ENCODE data around the gene TIPRL.
"Not testable (repeated sequence)": the region's sequence is repeated elsewhere in the genome, so short reads cannot be mapped to it uniquely, and the experiment has no call there.

- TF ChIP-seq, protein P1, sequence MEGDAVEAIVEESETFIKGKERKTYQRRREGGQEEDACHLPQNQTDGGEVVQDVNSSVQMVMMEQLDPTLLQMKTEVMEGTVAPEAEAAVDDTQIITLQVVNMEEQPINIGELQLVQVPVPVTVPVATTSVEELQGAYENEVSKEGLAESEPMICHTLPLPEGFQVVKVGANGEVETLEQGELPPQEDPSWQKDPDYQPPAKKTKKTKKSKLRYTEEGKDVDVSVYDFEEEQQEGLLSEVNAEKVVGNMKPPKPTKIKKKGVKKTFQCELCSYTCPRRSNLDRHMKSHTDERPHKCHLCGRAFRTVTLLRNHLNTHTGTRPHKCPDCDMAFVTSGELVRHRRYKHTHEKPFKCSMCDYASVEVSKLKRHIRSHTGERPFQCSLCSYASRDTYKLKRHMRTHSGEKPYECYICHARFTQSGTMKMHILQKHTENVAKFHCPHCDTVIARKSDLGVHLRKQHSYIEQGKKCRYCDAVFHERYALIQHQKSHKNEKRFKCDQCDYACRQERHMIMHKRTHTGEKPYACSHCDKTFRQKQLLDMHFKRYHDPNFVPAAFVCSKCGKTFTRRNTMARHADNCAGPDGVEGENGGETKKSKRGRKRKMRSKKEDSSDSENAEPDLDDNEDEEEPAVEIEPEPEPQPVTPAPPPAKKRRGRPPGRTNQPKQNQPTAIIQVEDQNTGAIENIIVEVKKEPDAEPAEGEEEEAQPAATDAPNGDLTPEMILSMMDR (IDR thresholded peaks at IDR 0.05; ENCODE audit: control extremely low read depth in 1 of 3, insufficient read depth in 1 of 3, low read depth in 1 of 3, low read length in 3 of 3), result not testable (repeated sequence)
- not testable (repeated sequence) for TF ChIP-seq POLR2A (IDR thresholded peaks at IDR 0.05; ENCODE audit: control extremely low read depth in 1 of 2, low read depth in 2 of 2, low read length in 2 of 2); SP4 (IDR thresholded peaks at IDR 0.05; ENCODE audit: low read length); CBX8 (IDR thresholded peaks at IDR 0.05; ENCODE audit: borderline replicate concordance, low read depth, low read length); SIN3A (conservative IDR thresholded peaks at IDR 0.05 in 1 of 2, IDR thresholded peaks at IDR 0.05 in 1 of 2; ENCODE audit: low read depth in 1 of 2, low read length in 2 of 2); YY1 (IDR thresholded peaks at IDR 0.05; ENCODE audit: low read depth, low read length); EZH2 (IDR thresholded peaks at IDR 0.05; ENCODE audit: low read depth, low read length, severe bottlenecking); CEBPB (IDR thresholded peaks at IDR 0.05; ENCODE audit: low read depth, low read length); KDM1A (IDR thresholded peaks at IDR 0.05; ENCODE audit: borderline replicate concordance, low read length)
Observed at GRCh38 chr1:168154707-168155106, 24.1 kb upstream of the TIPRL start.
